ENCODE results near the gene WFDC1. TPM values are rescaled to one million over a fixed set of nuclear protein-coding genes. Genes with fewer than 3 reads are reported as not detected.

Gene WFDC1
- total RNA-seq, 1 donor from 2014 or later: not detected

DNA sequence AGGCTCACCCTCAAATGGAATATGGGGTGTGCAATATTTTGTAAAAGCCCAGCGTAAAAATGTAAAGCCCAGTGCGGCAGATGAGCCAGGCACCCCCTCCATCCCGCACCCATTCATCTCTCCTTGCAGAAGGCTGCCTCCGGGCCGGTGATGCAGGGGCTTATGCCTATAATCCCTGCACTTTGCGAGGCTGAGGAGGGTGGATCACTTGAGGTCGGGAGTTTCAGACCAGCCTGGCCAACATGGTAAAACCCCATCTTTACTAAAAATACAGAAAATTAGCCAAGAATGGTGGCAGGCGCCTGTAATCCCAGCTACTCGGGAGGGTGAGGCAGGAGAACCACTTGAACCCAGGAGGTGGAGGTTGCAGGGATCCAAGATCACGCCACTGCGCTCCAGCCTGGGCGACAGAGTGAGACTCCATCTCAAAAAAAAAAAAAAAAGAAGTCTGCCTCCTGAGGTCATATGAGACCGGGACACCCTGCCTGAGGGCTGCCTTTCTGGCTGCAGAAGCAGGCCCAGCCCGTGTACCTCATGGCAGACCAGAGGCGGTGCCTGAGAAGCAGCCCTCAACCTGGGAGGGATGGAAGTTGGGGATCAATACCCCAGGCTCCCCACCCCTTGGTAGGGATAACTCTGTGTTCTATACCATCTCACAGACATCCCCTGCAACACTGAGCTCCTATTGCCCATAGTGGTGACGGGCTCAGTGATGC, 56.2 kb downstream of the WFDC1 start:
- no peak overlapping the region for H3K4me3 Mint-ChIP-seq (ENCODE audit: unreplicated experiment)
- TF ChIP-seq, protein P1, sequence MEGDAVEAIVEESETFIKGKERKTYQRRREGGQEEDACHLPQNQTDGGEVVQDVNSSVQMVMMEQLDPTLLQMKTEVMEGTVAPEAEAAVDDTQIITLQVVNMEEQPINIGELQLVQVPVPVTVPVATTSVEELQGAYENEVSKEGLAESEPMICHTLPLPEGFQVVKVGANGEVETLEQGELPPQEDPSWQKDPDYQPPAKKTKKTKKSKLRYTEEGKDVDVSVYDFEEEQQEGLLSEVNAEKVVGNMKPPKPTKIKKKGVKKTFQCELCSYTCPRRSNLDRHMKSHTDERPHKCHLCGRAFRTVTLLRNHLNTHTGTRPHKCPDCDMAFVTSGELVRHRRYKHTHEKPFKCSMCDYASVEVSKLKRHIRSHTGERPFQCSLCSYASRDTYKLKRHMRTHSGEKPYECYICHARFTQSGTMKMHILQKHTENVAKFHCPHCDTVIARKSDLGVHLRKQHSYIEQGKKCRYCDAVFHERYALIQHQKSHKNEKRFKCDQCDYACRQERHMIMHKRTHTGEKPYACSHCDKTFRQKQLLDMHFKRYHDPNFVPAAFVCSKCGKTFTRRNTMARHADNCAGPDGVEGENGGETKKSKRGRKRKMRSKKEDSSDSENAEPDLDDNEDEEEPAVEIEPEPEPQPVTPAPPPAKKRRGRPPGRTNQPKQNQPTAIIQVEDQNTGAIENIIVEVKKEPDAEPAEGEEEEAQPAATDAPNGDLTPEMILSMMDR (IDR thresholded peaks at IDR 0.05; ENCODE audit: unreplicated experiment): no peak
- no peaks in the 10 kb centered on the region for H3K36me3 Mint-ChIP-seq (ENCODE audit: low read depth, unreplicated experiment)
- H3K27me3 Mint-ChIP-seq (ENCODE audit: unreplicated experiment): no peaks in the 10 kb centered on the region
- H3K27ac Mint-ChIP-seq (ENCODE audit: unreplicated experiment): no peak overlapping the region
- no peaks in the 10 kb centered on the region for H3K9me3 Mint-ChIP-seq (ENCODE audit: unreplicated experiment)
- DNase-seq (ENCODE audit: low spot score): no peak
- no peaks in the 10 kb centered on the region for H3K4me1 Mint-ChIP-seq (ENCODE audit: unreplicated experiment)

DNA sequence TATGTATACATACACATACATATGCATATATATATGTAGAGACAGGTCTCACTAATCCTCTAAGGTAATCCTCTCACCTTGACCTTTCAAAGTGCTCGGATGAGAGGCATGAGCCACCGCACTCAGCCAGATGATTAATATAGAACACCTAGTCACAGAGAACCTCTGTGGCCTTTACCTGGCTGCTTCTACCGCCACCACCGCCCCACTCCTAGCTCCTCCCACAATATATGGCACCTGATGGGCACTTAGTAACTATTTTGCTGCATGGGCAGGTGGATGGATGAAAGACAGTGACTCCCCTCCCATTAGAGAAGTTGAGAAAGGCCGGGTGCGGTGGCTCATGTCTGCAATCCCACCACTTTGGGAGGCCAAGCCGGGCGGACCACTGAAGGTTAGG, 57.0 kb downstream of the WFDC1 start:
- H3K4me3 Mint-ChIP-seq (ENCODE audit: unreplicated experiment): no peak overlapping the region
- DNase-seq (ENCODE audit: low spot score): no peak
- no peaks in the 10 kb centered on the region for H3K4me1 Mint-ChIP-seq (ENCODE audit: unreplicated experiment)
- no peaks in the 10 kb centered on the region for H3K9me3 Mint-ChIP-seq (ENCODE audit: unreplicated experiment)
- H3K27ac Mint-ChIP-seq (ENCODE audit: unreplicated experiment): no peak overlapping the region
- H3K36me3 Mint-ChIP-seq (ENCODE audit: low read depth, unreplicated experiment): no peaks in the 10 kb centered on the region
- TF ChIP-seq, protein P1 (IDR thresholded peaks at IDR 0.05; ENCODE audit: unreplicated experiment): no peak
- no peaks in the 10 kb centered on the region for H3K27me3 Mint-ChIP-seq (ENCODE audit: unreplicated experiment)

DNA sequence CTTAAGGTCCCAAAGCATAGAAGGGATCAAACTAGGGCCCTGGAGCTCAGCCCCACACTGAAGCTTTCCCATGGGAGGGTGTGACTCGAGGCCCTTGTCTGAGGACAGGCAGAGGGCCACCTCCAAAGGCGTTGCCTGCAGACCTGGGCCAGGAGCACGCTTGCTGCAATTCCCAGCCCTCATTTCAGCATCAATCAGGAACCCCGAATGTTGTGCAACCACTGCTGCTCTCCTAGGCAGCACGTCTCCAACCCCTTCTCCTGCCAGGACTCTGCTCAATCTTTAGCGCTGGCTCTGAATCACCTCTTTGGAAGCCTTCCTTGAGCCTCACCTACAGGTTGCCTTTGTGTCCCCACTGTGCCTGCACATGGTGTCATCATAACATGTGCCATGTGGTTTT, 59.6 kb downstream of the WFDC1 start:
- Mint-ChIP-seq H3K4me3 (ENCODE audit: unreplicated experiment) (no peak overlapping the region), H3K9me3 (ENCODE audit: unreplicated experiment) (no peaks in the 10 kb centered on the region), H3K27me3 (ENCODE audit: unreplicated experiment) (no peaks in the 10 kb centered on the region), H3K4me1 (ENCODE audit: unreplicated experiment) (peaks cover 10% of the 10 kb centered on the region), H3K36me3 (ENCODE audit: low read depth, unreplicated experiment) (no peaks in the 10 kb centered on the region), H3K27ac (ENCODE audit: unreplicated experiment) (no peak overlapping the region)
- TF ChIP-seq, protein P1 (IDR thresholded peaks at IDR 0.05; ENCODE audit: unreplicated experiment): no peak
- DNase-seq (ENCODE audit: low spot score): no peak

DNA sequence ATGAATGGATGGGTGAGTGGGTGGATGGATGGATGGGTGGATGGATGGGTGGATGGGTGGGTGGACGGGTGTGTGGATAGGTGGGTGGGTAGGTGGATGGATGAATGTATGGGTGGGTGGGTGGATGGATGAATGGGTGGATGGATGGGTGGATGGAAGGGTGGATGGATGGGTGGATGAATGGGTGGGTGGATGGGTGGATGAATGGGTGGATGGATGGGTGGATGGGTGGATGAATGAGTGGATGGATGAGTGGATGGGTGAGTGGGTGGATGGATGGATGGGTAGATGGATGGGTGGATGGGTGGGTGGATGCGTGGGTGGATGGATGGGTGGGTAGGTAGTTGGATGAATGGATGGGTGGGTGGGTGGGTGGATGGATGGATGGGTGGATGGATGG, 60.5 kb downstream of the WFDC1 start:
- Mint-ChIP-seq H3K9me3 (ENCODE audit: unreplicated experiment) (no peaks in the 10 kb centered on the region), H3K4me1 (ENCODE audit: unreplicated experiment) (peaks cover 16% of the 10 kb centered on the region), H3K4me3 (ENCODE audit: unreplicated experiment) (no peak overlapping the region), H3K36me3 (ENCODE audit: low read depth, unreplicated experiment) (no peaks in the 10 kb centered on the region), H3K27me3 (ENCODE audit: unreplicated experiment) (peaks cover 2% of the 10 kb centered on the region), H3K27ac (ENCODE audit: unreplicated experiment) (no peak overlapping the region)
- DNase-seq (ENCODE audit: low spot score): no peak
- TF ChIP-seq, protein P1 (IDR thresholded peaks at IDR 0.05; ENCODE audit: unreplicated experiment): no peak

DNA sequence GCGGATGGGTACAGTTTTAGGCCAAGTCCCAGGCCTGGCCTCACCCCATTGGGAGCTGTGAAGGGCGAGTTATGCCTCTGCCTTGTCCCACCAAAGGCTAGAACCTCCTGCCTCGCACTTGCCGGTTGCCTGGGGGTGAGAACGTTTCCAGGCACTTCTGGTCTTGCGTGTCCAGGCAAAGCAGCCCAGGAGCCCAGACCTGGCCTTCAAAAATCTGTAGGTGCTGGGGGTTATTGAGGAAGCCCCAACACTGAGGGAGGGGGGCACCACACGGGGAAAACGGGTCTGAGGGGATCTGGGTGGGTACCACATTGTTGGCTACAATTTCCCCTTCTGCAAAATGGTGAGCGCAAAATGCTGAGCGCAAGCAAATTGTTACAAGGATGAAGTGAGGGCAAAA, 61.5 kb downstream of the WFDC1 start:
- H3K4me3 Mint-ChIP-seq (ENCODE audit: unreplicated experiment): no peak overlapping the region
- peaks cover 24% of the 10 kb centered on the region for H3K4me1 Mint-ChIP-seq (ENCODE audit: unreplicated experiment)
- DNase-seq (ENCODE audit: low spot score): no peak
- H3K27ac Mint-ChIP-seq (ENCODE audit: unreplicated experiment): no peak overlapping the region
- peaks cover 6% of the 10 kb centered on the region for H3K27me3 Mint-ChIP-seq (ENCODE audit: unreplicated experiment)
- no peaks in the 10 kb centered on the region for H3K9me3 Mint-ChIP-seq (ENCODE audit: unreplicated experiment)
- TF ChIP-seq, protein P1 (IDR thresholded peaks at IDR 0.05; ENCODE audit: unreplicated experiment): no peak
- no peaks in the 10 kb centered on the region for H3K36me3 Mint-ChIP-seq (ENCODE audit: low read depth, unreplicated experiment)

Measured in endothelial cell (in vitro differentiated cells).